GM19240 (cell line): Measurements from ENCODE around the gene ZNF609.
"Not testable (repeated sequence)": the region's sequence is repeated elsewhere in the genome, so short reads cannot be mapped to it uniquely, and the experiment has no call there.

Source experiments
- DNase-seq: peaks from one replicate; pipeline ENCODE4 v3.0.0; 2011; ENCODE audit warnings: low spot score; ENCODE audit not compliant: insufficient read length

The ZNF609 gene

GRCh38 chr15:64583983-64584382 is 123.6 kb downstream of the ZNF609 start:
- no peak for DNase-seq

- DNase-seq: no peak
These were observed 126.0 kb downstream of the ZNF609 start for GRCh38 chr15:64586259-64586870.

GRCh38 chr15:64586984-64587383 is 126.6 kb downstream of the ZNF609 start:
- no peak for DNase-seq

- DNase-seq: no peak
These were observed 129.2 kb downstream of the ZNF609 start for GRCh38 chr15:64589435-64590084.

GRCh38 chr15:64592845-64593244 is 132.5 kb downstream of the ZNF609 start:
- DNase-seq: not testable (repeated sequence)

GRCh38 chr15:64596701-64597476 is 136.5 kb downstream of the ZNF609 start:
- peak; percentile 11 for DNase-seq

GRCh38 chr15:64597477-64597822 is 137.1 kb downstream of the ZNF609 start:
- no peak for DNase-seq

- DNase-seq: no peak
These were observed 138.8 kb downstream of the ZNF609 start for GRCh38 chr15:64599226-64599625.

- DNase-seq: no peak
These were observed 139.3 kb downstream of the ZNF609 start for GRCh38 chr15:64599716-64600115.

- no peak for DNase-seq
These were observed 140.4 kb downstream of the ZNF609 start for GRCh38 chr15:64600794-64601193.

- no peak for DNase-seq
These were observed 143.9 kb downstream of the ZNF609 start for GRCh38 chr15:64604319-64604718.

- not testable (repeated sequence) for DNase-seq
These were observed 147.0 kb downstream of the ZNF609 start for GRCh38 chr15:64607416-64607815.

GRCh38 chr15:64610257-64610919 is 150.0 kb downstream of the ZNF609 start:
- DNase-seq: no peak

- no peak for DNase-seq
These were observed 150.8 kb downstream of the ZNF609 start for GRCh38 chr15:64611085-64611725.

GRCh38 chr15:64614519-64614918 is 154.1 kb downstream of the ZNF609 start:
- DNase-seq: no peak

- no peak for DNase-seq
These were observed 157.3 kb downstream of the ZNF609 start for GRCh38 chr15:64617727-64618126.

GRCh38 chr15:64618138-64618537 is 157.8 kb downstream of the ZNF609 start:
- no peak for DNase-seq

- DNase-seq: no peak
These were observed 158.2 kb downstream of the ZNF609 start for GRCh38 chr15:64618540-64618939.

GRCh38 chr15:64619880-64620839 is 159.8 kb downstream of the ZNF609 start:
- DNase-seq: no peak

- DNase-seq: no peak
These were observed 160.7 kb downstream of the ZNF609 start for GRCh38 chr15:64621056-64621455.
